Measurements from ENCODE around the gene CACNA2D3.

The CACNA2D3 gene

DNA sequence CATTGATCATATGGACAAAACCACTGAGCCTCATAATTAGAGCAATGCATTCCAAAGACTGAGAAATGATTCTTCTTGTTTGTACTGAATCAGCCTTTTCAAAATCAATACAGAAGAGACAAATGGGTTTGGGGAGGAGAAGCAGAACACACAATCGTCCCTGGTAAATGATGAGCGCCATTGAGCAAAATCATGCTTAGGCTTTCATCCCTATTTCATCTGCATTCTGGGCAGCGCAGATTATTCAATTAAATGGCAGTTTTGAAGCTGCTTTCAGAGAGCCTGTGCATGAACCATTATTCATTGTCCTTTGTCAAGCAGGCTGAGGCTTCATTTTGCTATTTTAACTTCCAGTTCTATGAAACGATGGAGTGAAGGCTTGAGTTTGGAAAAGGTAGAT lies 371.9 kb downstream of the CACNA2D3 start:
- DNase-seq, result no peak

DNA sequence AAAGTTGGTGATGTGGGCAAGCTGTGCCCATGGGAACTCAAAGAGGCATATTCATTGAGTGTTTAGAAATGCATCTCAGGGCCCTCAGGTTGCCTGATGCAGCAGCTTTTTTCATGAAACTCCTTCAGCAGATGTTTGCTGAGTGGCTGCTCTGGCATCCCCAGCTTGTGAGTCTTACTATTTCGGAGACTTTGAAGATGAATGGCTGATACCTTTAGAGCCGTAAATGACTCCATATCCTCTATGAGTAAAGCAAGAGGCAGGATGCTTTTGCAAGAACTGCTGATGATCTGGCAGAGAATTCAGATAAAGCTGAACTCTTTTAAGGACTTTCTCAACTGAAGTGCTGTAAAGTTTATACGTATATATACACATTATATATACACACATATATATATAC lies 384.3 kb downstream of the CACNA2D3 start:
- DNase-seq, result no peak

GRCh38 chr3:54507876-54508460 lies 385.6 kb downstream of the CACNA2D3 start:
- DNase-seq, result no peak

DNA sequence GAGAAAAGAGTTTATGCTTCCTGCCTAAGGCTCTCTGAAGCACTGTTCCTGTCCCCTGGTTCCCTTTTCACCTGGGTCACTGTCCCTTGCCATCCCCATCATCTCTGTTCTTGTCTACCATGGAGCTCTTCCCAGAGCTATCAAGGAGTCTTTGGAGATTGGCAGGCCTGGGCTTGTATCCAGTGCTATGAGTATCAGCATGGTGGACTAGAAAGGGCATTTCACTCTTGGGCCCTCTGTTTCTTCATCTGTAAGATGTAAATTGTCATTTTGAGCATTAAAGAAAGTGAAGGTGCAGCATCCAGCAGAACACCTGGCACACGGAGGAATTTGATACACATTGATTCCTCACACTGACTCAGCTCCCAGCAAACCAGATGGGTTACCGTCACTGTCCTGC lies 388.2 kb downstream of the CACNA2D3 start:
- no peak for DNase-seq

- DNase-seq, result no peak
These were observed 389.5 kb downstream of the CACNA2D3 start for GRCh38 chr3:54511766-54512365.

DNA sequence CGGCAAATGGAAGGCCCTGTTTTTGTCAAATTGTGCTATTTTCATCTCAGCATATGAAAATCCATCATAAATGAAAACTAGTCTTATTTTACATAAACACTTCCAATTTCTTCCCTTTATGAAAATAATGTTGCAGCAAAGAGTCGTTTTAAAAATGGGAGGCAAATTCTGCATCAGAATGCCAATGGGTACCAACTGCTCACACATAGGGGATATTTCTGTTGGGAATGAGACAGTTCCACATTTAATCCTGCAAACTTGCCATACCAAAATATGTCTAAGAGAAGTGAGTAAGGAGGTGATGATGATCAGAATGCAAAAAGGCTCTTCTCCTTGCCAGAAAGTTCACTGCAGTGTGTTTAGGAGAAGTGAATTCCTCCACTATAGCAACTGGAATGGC lies 391.7 kb downstream of the CACNA2D3 start:
- no peak for DNase-seq

DNA sequence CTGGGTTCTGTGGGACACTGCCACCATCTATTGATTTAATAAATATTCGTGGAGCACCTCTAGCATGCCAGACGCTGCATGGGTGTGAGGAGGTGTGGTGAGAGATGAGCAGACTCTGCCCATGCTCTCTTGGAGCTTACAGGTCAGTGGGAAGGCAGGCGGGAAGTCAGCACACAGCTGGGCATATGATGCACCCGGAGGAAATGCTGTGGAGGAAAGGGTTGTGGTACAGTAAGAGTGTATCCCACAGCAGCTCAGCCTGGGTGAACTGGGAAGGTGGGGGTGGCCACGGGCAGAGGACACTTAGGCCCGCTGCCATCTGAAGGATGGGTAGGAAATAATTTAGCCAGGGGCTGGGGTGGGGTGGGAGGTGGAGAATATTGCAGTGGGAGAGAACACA lies 392.1 kb downstream of the CACNA2D3 start:
- no peak for DNase-seq

DNA sequence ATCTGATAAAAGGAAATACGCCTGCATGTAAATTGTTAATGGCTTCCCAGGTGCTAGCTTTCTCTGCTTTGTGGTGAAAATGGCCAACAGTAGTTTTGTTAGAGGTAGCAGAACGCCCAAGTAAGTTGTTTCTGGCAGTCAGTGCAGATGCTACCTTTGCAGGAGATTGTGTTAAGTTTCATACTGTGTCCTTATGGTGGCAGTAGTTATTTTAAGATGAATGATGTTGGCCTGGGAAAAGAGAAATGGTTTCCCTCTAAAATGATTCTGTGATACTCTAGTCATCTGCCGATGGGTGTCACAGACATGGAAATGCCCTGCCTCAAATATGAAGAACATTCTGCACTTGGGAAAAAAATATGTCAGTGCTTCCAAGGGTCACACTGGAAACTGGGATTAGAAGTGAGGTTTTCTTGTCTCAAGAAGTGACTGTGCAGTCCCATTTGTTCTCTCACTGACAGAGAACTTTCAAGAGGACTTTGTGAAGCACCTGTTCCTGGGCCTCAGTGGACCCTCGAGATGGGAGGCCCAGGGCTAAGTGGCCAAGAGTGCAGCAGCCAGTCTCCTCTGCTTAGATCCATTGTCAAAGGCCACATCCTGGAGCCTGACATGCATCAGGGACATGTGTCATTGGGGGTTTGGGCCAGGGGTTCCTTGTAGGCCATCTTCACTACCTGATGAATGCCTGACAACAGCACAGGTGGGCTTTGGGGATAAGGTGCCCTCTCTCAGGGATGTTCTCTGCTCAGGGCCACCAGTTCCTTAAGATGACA lies 393.3 kb downstream of the CACNA2D3 start:
- no peak for DNase-seq

DNA sequence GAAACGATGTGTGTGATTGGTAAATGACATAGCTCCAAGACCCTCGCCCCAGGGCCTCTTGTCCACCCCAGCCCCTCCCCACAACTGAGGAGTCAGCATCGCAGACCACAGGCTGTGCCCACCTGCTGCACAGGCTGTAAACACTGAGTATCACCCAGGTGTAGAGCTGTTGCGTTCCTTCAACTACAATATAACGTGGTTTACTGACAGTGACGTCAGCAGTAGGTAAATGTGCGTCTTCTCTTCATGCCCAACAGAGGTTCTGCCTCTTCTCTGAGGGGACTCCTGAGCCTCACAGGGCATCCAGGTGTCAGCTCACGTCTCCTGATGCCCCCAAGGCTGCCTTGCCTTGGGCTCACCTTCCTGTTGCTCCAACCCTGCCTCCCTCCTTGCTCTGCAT lies 395.1 kb downstream of the CACNA2D3 start:
- no peak for DNase-seq

GRCh38 chr3:54518011-54518675 lies 395.8 kb downstream of the CACNA2D3 start:
- no peak for DNase-seq

DNA sequence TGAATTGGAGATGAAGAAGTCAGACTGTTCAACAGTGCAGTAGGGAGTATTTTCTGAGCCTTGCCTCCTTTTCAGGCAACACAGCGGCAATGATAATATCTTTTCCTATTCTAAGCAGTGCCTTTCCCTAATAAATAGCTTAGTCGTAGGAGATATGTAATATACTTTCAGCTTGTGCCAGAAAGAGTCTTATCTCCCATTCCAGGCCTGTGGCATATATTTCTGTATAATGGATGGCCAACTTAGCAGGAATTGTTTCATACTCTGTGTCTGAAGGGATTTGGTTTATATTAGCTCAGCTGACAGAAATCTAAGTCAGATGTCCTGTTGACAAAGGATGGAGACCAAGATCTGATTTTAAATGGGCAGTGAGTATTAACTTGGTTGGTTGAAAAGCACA lies 397.1 kb downstream of the CACNA2D3 start:
- no peak for DNase-seq

GRCh38 chr3:54520060-54520459 lies 397.7 kb downstream of the CACNA2D3 start:
- no peak for DNase-seq

DNA sequence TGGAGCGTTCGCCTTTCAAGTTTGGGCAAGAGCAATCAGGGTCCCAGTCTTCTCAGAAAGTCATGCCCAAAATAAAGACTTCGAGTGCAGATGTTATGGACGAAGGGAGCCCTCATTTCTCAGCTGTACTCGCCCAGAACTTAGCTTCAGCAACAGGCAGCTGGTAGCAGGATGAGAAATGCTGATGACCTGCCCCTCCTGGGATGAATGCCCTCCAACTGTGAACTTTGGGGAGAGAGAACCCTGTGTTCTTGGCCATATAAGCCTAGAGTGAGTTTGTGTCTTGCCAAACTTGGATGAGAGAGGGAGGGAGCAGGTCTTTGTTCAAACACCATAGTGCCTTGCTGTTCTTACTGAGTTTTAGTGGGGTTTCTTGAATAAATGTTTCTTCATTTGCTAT lies 405.2 kb downstream of the CACNA2D3 start:
- no peak for DNase-seq

- DNase-seq, result no peak
These were observed 405.6 kb downstream of the CACNA2D3 start for GRCh38 chr3:54527953-54528352.

- DNase-seq, result no peak
These were observed 406.3 kb downstream of the CACNA2D3 start for GRCh38 chr3:54528668-54529067.

DNA sequence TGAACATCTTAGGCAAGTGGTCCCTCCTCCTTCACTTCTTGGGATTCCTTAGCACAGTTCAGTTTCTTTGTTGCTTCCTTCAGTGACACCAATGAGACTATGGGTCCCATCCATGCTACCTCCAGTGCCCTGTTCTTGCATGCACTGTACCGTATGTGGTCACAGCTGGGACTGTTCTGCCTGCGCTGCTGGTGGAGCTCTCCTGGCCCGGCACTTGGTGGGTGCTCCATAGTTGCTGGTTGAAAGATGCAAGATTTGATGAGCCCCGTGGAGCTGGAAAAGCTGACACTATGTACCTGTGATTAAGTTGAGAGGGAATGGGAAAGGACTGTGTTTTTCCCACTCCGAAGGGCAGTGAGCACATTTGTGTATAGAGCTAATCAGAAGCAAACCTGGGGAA lies 407.7 kb downstream of the CACNA2D3 start:
- no peak for DNase-seq

GRCh38 chr3:54530944-54531343 lies 408.6 kb downstream of the CACNA2D3 start:
- DNase-seq, result no peak

DNA sequence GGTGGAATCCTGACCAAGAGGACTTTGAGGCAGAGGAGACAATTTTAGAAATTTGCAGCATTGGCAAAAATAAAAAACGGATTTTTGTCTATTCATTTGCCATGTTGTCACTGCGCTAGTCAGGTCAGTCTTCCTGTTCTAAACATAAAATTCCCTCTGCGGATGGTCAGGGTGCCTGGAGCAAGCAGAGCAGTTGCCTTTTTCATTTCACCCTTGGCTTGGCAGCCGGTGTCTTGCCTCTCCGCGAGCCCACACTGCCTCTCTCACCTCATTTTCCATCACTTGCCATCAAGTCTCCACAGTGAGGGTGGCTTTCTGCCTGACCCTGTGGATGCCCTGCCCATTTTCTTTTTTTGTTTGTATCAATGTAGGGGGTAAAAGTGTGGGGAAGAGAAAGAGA lies 409.4 kb downstream of the CACNA2D3 start:
- DNase-seq, result no peak

- DNase-seq, result no peak
These were observed 411.5 kb downstream of the CACNA2D3 start for GRCh38 chr3:54533856-54534255.

- DNase-seq, result no peak
These were observed 413.3 kb downstream of the CACNA2D3 start for GRCh38 chr3:54535619-54536018.

DNA sequence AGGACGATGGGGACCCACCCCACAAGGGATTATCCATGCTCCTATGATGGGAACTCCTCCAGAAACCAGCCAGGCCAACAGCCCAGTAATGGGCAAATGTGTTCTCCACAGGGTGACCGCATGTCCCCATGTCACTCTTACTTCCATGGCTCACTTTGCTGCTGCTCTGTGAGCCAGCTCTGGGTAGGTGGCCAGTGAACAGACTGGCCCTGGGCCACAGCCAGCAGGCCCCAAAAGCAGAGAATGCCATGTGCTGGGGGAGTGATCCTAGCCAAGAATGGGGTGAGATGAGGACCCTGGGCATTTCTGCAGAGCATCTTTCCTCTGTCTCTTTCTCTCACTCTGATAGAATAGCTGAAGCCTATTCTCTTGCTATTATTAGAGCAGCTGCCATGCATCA lies 414.1 kb downstream of the CACNA2D3 start:
- DNase-seq, result no peak

DNA sequence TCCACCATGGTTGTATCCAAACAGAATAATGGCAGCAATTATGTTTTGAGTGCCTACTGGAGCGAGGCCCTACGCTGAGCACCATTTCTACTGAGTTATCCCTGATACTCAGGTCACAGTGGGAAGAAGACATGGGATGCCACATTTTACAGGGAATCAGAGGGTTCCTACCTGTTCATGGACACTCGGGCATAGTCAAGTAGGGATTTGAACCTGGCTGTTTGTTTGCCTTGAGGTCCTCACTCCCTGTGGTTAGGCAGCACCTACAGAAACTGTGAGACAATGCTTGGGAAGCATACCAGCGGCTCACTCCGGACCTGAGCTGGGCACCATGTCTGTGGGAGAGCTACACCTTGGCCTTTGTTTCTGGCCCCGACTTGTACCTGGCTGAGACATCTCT lies 415.2 kb downstream of the CACNA2D3 start:
- no peak for DNase-seq

- DNase-seq, result no peak
These were observed 416.0 kb downstream of the CACNA2D3 start for GRCh38 chr3:54538346-54538745.

DNA sequence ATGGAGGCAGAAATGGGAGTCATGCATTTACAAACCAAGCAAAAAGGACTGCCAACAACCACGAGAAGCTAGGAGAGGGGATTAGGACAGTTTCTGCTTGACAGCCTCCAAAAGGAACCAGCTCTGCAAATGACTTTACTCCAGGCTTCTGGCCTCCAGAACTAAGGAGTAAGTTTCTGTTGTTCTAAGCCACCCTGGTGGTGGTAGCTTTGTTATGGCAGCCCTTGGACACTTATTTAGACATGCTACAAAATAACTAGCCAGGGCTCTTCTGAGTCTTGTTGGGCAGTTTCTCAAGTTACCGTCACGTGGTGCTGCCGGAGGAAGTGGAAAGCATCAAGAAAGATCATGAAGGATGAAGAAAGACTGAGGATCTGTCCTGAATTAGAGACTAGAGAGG lies 419.0 kb downstream of the CACNA2D3 start:
- DNase-seq, result no peak

Data from CD4-positive, alpha-beta T cell treated with Interleukin-4 for 1 hour (primary cell).